Testis (tissue), 2 donors: Measurements from ENCODE around the gene PHF10.

ENCODE experiments used
- POLR2A ChIP-seq: fragments of 450-650 bp; IDR thresholded peaks from one replicate; pipeline ENCODE4 v1.6.1; 2017; ENCODE audit warnings: antibody characterized with exemption, mild to moderate bottlenecking, moderate library complexity
- TF ChIP-seq, protein P1 (sequence below), 3 experiments: fragments of 450-650 bp in 2 of 3; fragments of 200-600 bp in 1 of 3; sonication (generic) in 1 of 3; IDR thresholded peaks; one replicate each; pipeline ENCODE4 v1.5.1; 2016 to 2019; ENCODE audit warnings: antibody characterized with exemption in 3 of 3, mild to moderate bottlenecking in 2 of 3, moderate library complexity in 1 of 3

- TF ChIP-seq, protein P1, sequence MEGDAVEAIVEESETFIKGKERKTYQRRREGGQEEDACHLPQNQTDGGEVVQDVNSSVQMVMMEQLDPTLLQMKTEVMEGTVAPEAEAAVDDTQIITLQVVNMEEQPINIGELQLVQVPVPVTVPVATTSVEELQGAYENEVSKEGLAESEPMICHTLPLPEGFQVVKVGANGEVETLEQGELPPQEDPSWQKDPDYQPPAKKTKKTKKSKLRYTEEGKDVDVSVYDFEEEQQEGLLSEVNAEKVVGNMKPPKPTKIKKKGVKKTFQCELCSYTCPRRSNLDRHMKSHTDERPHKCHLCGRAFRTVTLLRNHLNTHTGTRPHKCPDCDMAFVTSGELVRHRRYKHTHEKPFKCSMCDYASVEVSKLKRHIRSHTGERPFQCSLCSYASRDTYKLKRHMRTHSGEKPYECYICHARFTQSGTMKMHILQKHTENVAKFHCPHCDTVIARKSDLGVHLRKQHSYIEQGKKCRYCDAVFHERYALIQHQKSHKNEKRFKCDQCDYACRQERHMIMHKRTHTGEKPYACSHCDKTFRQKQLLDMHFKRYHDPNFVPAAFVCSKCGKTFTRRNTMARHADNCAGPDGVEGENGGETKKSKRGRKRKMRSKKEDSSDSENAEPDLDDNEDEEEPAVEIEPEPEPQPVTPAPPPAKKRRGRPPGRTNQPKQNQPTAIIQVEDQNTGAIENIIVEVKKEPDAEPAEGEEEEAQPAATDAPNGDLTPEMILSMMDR (IDR thresholded peaks at IDR 0.05): no peak
- TF ChIP-seq POLR2A: no peak
These were observed 27.8 kb upstream of the PHF10 start for GRCh38 chr6:169752074-169752623.
